WTC11 (cell line): Measurements from ENCODE around the gene ST3GAL6. TPM values are rescaled to one million over a fixed set of nuclear protein-coding genes. Genes with fewer than 3 reads are reported as not detected.

Experiments
- ATAC-seq: fragments of 200-7000 bp; cut with Tn5 transposase; 2 replicates; pipeline ENCODE4 v1.10.0; 2021; ENCODE audit warnings: mild to moderate bottlenecking, moderate library complexity
- CTCF ChIA-PET: fragments of 300-600 bp; sonication (Branson Sonifier 250); formaldehyde crosslinking; loops from one replicate; lab custom pipeline; 2021; ENCODE audit warnings: antibody characterized with exemption; lab: Charles Lee
- POLR2A ChIA-PET: fragments of 350-600 bp; sonication (Branson Sonifier 250); formaldehyde crosslinking; loops from one replicate; lab custom pipeline; 2021; ENCODE audit warnings: antibody characterized with exemption; lab: Charles Lee
- DNase-seq: peaks from one replicate; pipeline ENCODE4 v3.0.0; 2021; ENCODE audit warnings: low spot score
- H3K27ac Mint-ChIP-seq: 2 replicates; pipeline ENCODE4 v1.8.0; 2021; ENCODE audit warnings: mixed read lengths
- H3K27me3 Mint-ChIP-seq: 2 replicates; pipeline ENCODE4 v1.8.0; 2021; ENCODE audit warnings: low read depth, mild to moderate bottlenecking, moderate library complexity, mixed read lengths
- H3K36me3 Mint-ChIP-seq: 2 replicates; pipeline ENCODE4 v1.8.0; 2021; ENCODE audit warnings: mixed read lengths
- H3K4me1 Mint-ChIP-seq: 2 replicates; pipeline ENCODE4 v1.8.0; 2022; ENCODE audit warnings: mixed read lengths
- H3K4me3 Mint-ChIP-seq: 2 replicates; pipeline ENCODE4 v1.8.0; 2021; ENCODE audit warnings: mild to moderate bottlenecking, moderate library complexity, mixed read lengths
- H3K9me3 Mint-ChIP-seq: 2 replicates; pipeline ENCODE4 v1.8.0; 2021; ENCODE audit warnings: mixed read lengths
- AFF4 ChIP-seq: sonication (generic); formaldehyde crosslinking; IDR thresholded peaks from 2 replicates; pipeline ENCODE4 v1.8.1; 2023; ENCODE audit warnings: mild to moderate bottlenecking, missing genetic modification reagents, borderline replicate concordance
- CREM ChIP-seq: sonication (generic); formaldehyde crosslinking; IDR thresholded peaks from 2 replicates; pipeline ENCODE4 v1.8.1; 2022; ENCODE audit warnings: mild to moderate bottlenecking, missing genetic modification reagents, moderate library complexity
- FOXJ3 ChIP-seq: sonication (generic); formaldehyde crosslinking; IDR thresholded peaks from 2 replicates; pipeline ENCODE4 v1.9.0; 2021; ENCODE audit warnings: missing genetic modification reagents, mild to moderate bottlenecking, borderline replicate concordance
- FOXK1 ChIP-seq: sonication (generic); formaldehyde crosslinking; IDR thresholded peaks from 2 replicates; pipeline ENCODE4 v1.8.0; 2022; ENCODE audit warnings: mild to moderate bottlenecking, moderate library complexity, missing genetic modification reagents
- FOXP1 ChIP-seq: sonication (generic); formaldehyde crosslinking; IDR thresholded peaks from 2 replicates; pipeline ENCODE4 v1.8.0; 2022; ENCODE audit warnings: missing genetic modification reagents, mild to moderate bottlenecking, moderate library complexity, borderline replicate concordance
- KAT7 ChIP-seq: sonication (generic); formaldehyde crosslinking; IDR thresholded peaks from 2 replicates; pipeline ENCODE4 v1.8.1; 2023; ENCODE audit warnings: missing genetic modification reagents, mild to moderate bottlenecking, borderline replicate concordance
- MXD4 ChIP-seq: fragments of 250-450 bp; sonication (Bioruptor Pico); IDR thresholded peaks from 2 replicates; pipeline ENCODE4 v1.8.0; 2021; ENCODE audit warnings: mild to moderate bottlenecking, moderate library complexity, borderline replicate concordance
- MYBL2 ChIP-seq: sonication (generic); formaldehyde crosslinking; IDR thresholded peaks from 2 replicates; pipeline ENCODE4 v1.8.1; 2023; ENCODE audit warnings: mild to moderate bottlenecking, moderate library complexity, missing genetic modification reagents
- NFATC4 ChIP-seq: fragments of 250-450 bp; sonication (Bioruptor Pico); IDR thresholded peaks from 2 replicates; pipeline ENCODE4 v1.9.0; 2021; ENCODE audit warnings: mild to moderate bottlenecking
- NFE2L1 ChIP-seq: sonication (generic); formaldehyde crosslinking; IDR thresholded peaks from 2 replicates; pipeline ENCODE4 v1.8.1; 2023; ENCODE audit warnings: missing genetic modification reagents
- RELA ChIP-seq: sonication (generic); formaldehyde crosslinking; IDR thresholded peaks from 2 replicates; pipeline ENCODE4 v1.8.1; 2022; ENCODE audit warnings: missing genetic modification reagents, mild to moderate bottlenecking, borderline replicate concordance
- RORB ChIP-seq: fragments of 250-450 bp; sonication (Bioruptor Pico); IDR thresholded peaks from 2 replicates; pipeline ENCODE4 v1.9.0; 2021; ENCODE audit warnings: mild to moderate bottlenecking
- TCF7 ChIP-seq: sonication (generic); formaldehyde crosslinking; IDR thresholded peaks from 2 replicates; pipeline ENCODE4 v1.8.0; 2022; ENCODE audit warnings: mild to moderate bottlenecking, low read depth, missing genetic modification reagents, moderate library complexity
- TEAD1 ChIP-seq: sonication (generic); formaldehyde crosslinking; IDR thresholded peaks from 2 replicates; pipeline ENCODE4 v1.8.0; 2022; ENCODE audit warnings: mild to moderate bottlenecking, missing genetic modification reagents
- TEAD4 ChIP-seq: sonication (generic); formaldehyde crosslinking; IDR thresholded peaks from 2 replicates; pipeline ENCODE4 v1.8.0; 2022; ENCODE audit warnings: mild to moderate bottlenecking, missing genetic modification reagents
- ZNF232 ChIP-seq: sonication (generic); formaldehyde crosslinking; IDR thresholded peaks from 2 replicates; pipeline ENCODE4 v1.8.0; 2022; ENCODE audit warnings: mild to moderate bottlenecking, missing genetic modification reagents
- total RNA-seq: library from RNA; stranded (reverse); gene quantifications from 3 replicates; pipeline ENCODE4 v1.2.3, GENCODE V29; 2021
- TF ChIP-seq, protein P1 (sequence below): sonication (generic); formaldehyde crosslinking; IDR thresholded peaks from 2 replicates; pipeline ENCODE4 v1.8.0; 2022; ENCODE audit warnings: mild to moderate bottlenecking, missing genetic modification reagents
- TF ChIP-seq, protein P2 (sequence below): sonication (generic); formaldehyde crosslinking; IDR thresholded peaks from 2 replicates; pipeline ENCODE4 v1.8.0; 2022; ENCODE audit warnings: mild to moderate bottlenecking, missing genetic modification reagents
- TF ChIP-seq, protein P3 (sequence below): sonication (generic); formaldehyde crosslinking; IDR thresholded peaks from 2 replicates; pipeline ENCODE4 v1.8.1; 2022; ENCODE audit warnings: low read depth, mild to moderate bottlenecking, moderate library complexity, missing genetic modification reagents, borderline replicate concordance

The ST3GAL6 gene
- total RNA-seq, 1 experiment from 2014 or later: 8.1 TPM

DNA sequence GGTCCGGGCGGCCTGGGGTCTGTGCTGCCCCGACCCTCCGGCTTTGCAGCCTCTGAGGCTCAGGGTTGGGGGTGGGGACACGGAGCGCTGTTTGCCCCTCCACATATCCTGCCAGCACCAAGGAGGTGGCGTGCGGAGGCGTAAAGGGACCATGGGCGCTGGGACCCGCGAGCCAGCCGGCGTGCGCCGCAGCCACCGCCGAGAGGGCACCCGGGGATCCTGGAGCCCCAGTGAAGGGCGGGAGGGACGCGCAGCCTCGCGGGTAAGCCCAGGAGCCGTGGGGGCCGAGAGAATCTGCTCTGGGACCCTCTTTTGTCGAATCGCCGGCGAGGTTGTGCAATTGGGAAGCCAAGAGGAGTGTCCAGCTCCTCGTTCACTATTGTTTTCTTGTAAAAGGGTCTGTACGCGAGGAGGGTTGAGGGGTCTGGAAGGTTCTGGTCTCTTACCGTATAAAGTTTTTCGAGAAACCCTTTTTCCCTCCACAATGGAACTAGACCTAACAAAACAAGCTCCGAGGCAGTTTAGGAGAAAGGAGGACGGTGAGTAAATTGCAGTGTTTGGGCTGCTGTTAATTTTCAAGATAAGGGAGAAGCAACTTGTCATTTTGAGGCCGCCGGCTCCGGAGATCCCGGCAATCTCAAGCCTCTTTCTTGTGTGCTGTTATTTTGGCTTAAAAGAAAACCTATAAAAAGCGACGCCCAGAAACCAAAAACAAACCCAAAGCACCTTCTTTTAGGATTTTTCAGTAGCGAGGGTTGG is 29.9 kb upstream of the ST3GAL6 start:
- Mint-ChIP-seq H3K27ac (no peak overlapping the region), H3K27me3 (peaks cover 44% of the 10 kb centered on the region), H3K36me3 (no peaks in the 10 kb centered on the region), H3K9me3 (no peaks in the 10 kb centered on the region), H3K4me3 (peak overlapping the region; percentile 75), H3K4me1 (peaks cover 27% of the 10 kb centered on the region)
- peak; percentile 49 for ATAC-seq
- peak; percentile 61 for DNase-seq
- TF ChIP-seq, protein P1, sequence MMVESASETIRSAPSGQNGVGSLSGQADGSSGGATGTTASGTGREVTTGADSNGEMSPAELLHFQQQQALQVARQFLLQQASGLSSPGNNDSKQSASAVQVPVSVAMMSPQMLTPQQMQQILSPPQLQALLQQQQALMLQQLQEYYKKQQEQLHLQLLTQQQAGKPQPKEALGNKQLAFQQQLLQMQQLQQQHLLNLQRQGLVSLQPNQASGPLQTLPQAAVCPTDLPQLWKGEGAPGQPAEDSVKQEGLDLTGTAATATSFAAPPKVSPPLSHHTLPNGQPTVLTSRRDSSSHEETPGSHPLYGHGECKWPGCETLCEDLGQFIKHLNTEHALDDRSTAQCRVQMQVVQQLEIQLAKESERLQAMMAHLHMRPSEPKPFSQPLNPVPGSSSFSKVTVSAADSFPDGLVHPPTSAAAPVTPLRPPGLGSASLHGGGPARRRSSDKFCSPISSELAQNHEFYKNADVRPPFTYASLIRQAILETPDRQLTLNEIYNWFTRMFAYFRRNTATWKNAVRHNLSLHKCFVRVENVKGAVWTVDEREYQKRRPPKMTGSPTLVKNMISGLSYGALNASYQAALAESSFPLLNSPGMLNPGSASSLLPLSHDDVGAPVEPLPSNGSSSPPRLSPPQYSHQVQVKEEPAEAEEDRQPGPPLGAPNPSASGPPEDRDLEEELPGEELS (CRISPR knock-in tag): 0 out of 2 replicates have a peak, but pooled peaks have one; percentile 33
- no peak for TF ChIP-seq NFATC4 (CRISPR knock-in tag)
- TF ChIP-seq ZNF232 (CRISPR knock-in tag): 0 out of 2 replicates have a peak, but pooled peaks have one; percentile 10
- 0 out of 2 replicates have a peak, but pooled peaks have one; percentile 40 for TF ChIP-seq NFE2L1 (CRISPR knock-in tag)
- TF ChIP-seq CREM (CRISPR knock-in tag): no peak
- TF ChIP-seq TEAD4 (CRISPR knock-in tag): no peak
- TF ChIP-seq FOXP1: peak; percentile 79
- TF ChIP-seq TCF7 (CRISPR knock-in tag): no peak
- no peak for TF ChIP-seq KAT7 (CRISPR knock-in tag)
- 0 out of 2 replicates have a peak, but pooled peaks have one; percentile 78 for TF ChIP-seq MYBL2 (CRISPR knock-in tag)
- TF ChIP-seq, protein P2, sequence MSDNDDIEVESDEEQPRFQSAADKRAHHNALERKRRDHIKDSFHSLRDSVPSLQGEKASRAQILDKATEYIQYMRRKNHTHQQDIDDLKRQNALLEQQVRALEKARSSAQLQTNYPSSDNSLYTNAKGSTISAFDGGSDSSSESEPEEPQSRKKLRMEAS (CRISPR knock-in tag): no peak
- TF ChIP-seq TEAD1: no peak
- TF ChIP-seq RELA (CRISPR knock-in tag): no peak
- TF ChIP-seq FOXK1 (CRISPR knock-in tag): 0 out of 2 replicates have a peak, but pooled peaks have one; percentile 39
- TF ChIP-seq, protein P3, sequence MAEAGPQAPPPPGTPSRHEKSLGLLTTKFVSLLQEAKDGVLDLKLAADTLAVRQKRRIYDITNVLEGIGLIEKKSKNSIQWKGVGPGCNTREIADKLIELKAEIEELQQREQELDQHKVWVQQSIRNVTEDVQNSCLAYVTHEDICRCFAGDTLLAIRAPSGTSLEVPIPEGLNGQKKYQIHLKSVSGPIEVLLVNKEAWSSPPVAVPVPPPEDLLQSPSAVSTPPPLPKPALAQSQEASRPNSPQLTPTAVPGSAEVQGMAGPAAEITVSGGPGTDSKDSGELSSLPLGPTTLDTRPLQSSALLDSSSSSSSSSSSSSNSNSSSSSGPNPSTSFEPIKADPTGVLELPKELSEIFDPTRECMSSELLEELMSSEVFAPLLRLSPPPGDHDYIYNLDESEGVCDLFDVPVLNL: 0 out of 2 replicates have a peak, but pooled peaks have one; percentile 28
- ChIA-PET POLR2A (no interaction called here), CTCF (interaction anchor here (1.0 to 1.5 kb wide), 3 partner anchors 76 to 131 kb away, joined by 3 to 6 read pairs (median 5); no protein-coding TSS in a partner anchor)

DNA sequence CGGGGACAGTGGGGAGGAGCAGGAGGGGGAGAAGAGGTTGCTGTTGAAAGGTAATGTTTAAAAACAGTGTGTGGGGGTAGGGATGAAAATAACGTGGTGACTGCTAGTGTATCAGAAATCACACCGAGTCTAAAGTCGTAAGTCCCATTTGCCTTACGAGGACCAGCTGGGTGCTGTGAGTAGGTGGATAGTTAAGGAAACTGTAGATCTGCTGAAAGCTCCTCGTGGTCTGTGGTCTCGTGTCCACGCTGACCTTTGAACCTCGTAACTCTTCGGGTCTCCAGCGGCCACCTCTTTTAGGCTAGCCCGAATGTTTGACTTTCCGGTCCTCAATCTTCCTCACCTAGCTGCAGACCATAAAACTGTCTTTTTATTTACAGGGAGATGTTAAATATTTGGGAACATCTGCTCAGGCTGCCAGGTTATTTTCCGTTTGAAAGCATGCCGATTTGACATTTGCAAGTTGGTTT is 29.3 kb upstream of the ST3GAL6 start:
- H3K4me3 Mint-ChIP-seq: peak overlapping the region; percentile 75
- DNase-seq (no peak), ATAC-seq (no peak)
- peaks cover 27% of the 10 kb centered on the region for H3K4me1 Mint-ChIP-seq
- no peaks in the 10 kb centered on the region for H3K36me3 Mint-ChIP-seq
- CTCF ChIA-PET: interaction anchor here (1.3 to 1.5 kb wide), 2 partner anchors 121 to 132 kb away, joined by 5 to 6 read pairs; no protein-coding TSS in a partner anchor
- POLR2A ChIA-PET: no interaction called here
- H3K27ac Mint-ChIP-seq: no peak overlapping the region
- H3K27me3 Mint-ChIP-seq: peaks cover 40% of the 10 kb centered on the region
- TF ChIP-seq FOXJ3: no peak
- no peaks in the 10 kb centered on the region for H3K9me3 Mint-ChIP-seq

GRCh38 chr3:98734306-98734705 is 28.8 kb upstream of the ST3GAL6 start:
- Mint-ChIP-seq H3K4me3 (peak overlapping the region; percentile 75), H3K27me3 (peaks cover 40% of the 10 kb centered on the region), H3K9me3 (no peaks in the 10 kb centered on the region), H3K4me1 (peaks cover 27% of the 10 kb centered on the region), H3K27ac (no peak overlapping the region), H3K36me3 (no peaks in the 10 kb centered on the region)
- CTCF ChIA-PET: interaction anchor here (1.3 to 1.5 kb wide), 2 partner anchors 122 to 132 kb away, joined by 5 to 6 read pairs; no protein-coding TSS in a partner anchor
- TF ChIP-seq RORB (CRISPR knock-in tag) (no peak), AFF4 (CRISPR knock-in tag) (no peak), MXD4 (CRISPR knock-in tag) (no peak)
- TF ChIP-seq, protein P3: no peak
- POLR2A ChIA-PET: no interaction called here
- ATAC-seq (no peak), DNase-seq (no peak)
